Measurements from ENCODE around the gene PDIA4. TPM values are rescaled to one million over a fixed set of nuclear protein-coding genes. Genes with fewer than 3 reads are reported as not detected.
A peak's percentile ranks its signal among the peaks of the same experiment; 100 is the strongest.
"Not testable (repeated sequence)": the region's sequence is repeated elsewhere in the genome, so short reads cannot be mapped to it uniquely, and the experiment has no call there.

Gene PDIA4
- total and polyA plus RNA-seq, 4 donors = 24.4 to 86.0 (median 63.9) TPM

DNA sequence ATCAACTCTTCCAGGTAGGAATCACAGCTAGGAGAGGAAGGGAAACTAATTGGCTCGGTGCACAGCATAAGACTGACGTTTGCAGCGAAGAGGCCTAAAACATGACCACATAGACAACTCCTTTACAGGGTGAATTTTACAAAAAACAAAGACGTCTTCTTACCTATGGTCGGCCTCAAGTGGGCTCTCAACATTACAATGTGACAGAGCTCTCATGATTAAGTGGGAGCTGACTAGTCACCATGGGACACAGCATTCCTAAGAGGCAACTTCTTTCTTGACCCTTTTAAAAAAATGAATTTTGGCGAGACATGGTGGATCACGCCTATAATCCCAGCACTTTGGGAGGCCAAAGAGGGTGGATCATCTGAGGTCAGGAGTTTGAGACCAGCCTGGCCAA is 4.6 kb downstream of the PDIA4 start:
- no peaks in the 10 kb centered on the region for H3K27me3 ChIP-seq (ENCODE audit: control insufficient read depth in 1 of 2, insufficient read depth in 2 of 2, low read length in 1 of 2)
- H3K4me3 ChIP-seq (ENCODE audit: low read length in 2 of 2) = no peak overlapping the region
- no peaks in the 10 kb centered on the region for H3K36me3 ChIP-seq (ENCODE audit: control insufficient read depth in 1 of 2, insufficient read depth in 2 of 2, low read length in 1 of 2)
- 81 to 89% methylated on average over 7 of the region's 7 CpGs for WGBS, 2 donors
- no peaks in the 10 kb centered on the region for H3K4me1 ChIP-seq (ENCODE audit: control insufficient read depth in 1 of 2, insufficient read depth in 2 of 2, low read length in 2 of 2)
- no peaks in the 10 kb centered on the region for H3K9me3 ChIP-seq (ENCODE audit: control insufficient read depth, low read length)
- ATAC-seq (ENCODE audit: low FRiP score) (no peak), DNase-seq (no peak)
- no peak overlapping the region for H3K27ac ChIP-seq (ENCODE audit: low read depth in 1 of 2, low read length in 2 of 2)
- intact Hi-C loops (cut with DNase I) = no loop called here

DNA sequence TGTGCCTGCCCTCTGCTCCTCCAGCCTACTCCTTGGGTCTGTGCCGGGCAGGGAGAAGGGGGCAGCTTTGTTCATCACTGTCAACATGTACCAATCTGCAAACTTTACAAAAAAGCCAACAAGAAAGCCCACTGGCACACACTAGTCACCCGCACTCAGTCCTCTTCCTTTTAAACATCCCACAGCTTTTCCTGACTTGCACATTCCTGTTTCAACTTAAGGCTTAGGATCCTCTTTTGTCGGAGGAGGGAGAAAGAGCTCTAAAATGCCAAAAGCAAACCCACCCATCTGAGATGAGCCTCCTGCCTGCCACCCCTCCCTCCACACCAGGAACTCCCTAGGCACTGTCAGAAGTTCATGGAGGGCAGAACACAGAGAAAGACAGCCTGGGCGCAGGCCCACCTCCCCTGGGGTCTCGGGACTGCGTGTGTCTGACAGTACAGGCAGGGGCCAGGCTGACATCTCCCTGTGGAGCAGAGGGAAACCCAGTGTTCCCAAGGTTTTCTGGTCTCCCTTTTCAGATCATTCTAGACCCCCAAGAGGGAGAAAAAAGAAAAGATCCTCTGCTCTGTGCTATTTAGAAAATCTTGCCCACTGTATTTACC is 5.4 kb downstream of the PDIA4 start:
- H3K4me3 ChIP-seq (ENCODE audit: low read length in 2 of 2) = no peak overlapping the region
- H3K27me3 ChIP-seq (ENCODE audit: control insufficient read depth in 1 of 2, insufficient read depth in 2 of 2, low read length in 1 of 2) = no peaks in the 10 kb centered on the region
- intact Hi-C loops (cut with DNase I) = no loop called here
- ATAC-seq (ENCODE audit: low FRiP score) (no peak), DNase-seq (no peak)
- H3K9me3 ChIP-seq (ENCODE audit: control insufficient read depth, low read length) = no peaks in the 10 kb centered on the region
- WGBS, 2 donors = 77 to 78% methylated on average over 6 of the region's 6 CpGs
- H3K4me1 ChIP-seq (ENCODE audit: control insufficient read depth in 1 of 2, insufficient read depth in 2 of 2, low read length in 2 of 2) = no peaks in the 10 kb centered on the region
- no peaks in the 10 kb centered on the region for H3K36me3 ChIP-seq (ENCODE audit: control insufficient read depth in 1 of 2, insufficient read depth in 2 of 2, low read length in 1 of 2)
- no peak overlapping the region for H3K27ac ChIP-seq (ENCODE audit: low read depth in 1 of 2, low read length in 2 of 2)

DNA sequence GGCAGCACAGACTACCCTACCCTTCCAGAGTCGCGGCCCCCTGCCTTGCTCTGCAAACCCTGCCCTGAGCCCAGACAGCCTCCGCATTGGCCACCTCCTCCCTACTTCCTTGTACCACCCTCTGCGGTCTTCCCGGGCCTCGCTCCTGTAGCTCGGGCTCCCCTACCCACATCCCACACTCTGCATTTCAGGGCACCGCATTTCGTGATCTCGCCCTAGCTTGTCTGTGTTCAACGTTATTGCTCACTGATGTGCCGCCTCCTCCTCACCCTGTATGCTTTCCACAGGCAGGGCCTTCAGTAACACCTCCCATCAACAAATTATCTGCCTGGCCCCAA is 6.6 kb downstream of the PDIA4 start:
- H3K27ac ChIP-seq (ENCODE audit: low read depth in 1 of 2, low read length in 2 of 2) = no peak overlapping the region
- intact Hi-C loops (cut with DNase I) = no loop called here
- WGBS, 2 donors = 89 to 90% methylated on average over 12 of the region's 12 CpGs
- H3K4me3 ChIP-seq (ENCODE audit: low read length in 2 of 2) = no peak overlapping the region
- H3K4me1 ChIP-seq (ENCODE audit: control insufficient read depth in 1 of 2, insufficient read depth in 2 of 2, low read length in 2 of 2) = no peaks in the 10 kb centered on the region
- H3K36me3 ChIP-seq (ENCODE audit: control insufficient read depth in 1 of 2, insufficient read depth in 2 of 2, low read length in 1 of 2) = peaks cover 0 to 2% of the 10 kb centered on the region in 2 donors
- H3K9me3 ChIP-seq (ENCODE audit: control insufficient read depth, low read length) = no peaks in the 10 kb centered on the region
- DNase-seq (no peak), ATAC-seq (ENCODE audit: low FRiP score) (no peak)
- no peaks in the 10 kb centered on the region for H3K27me3 ChIP-seq (ENCODE audit: control insufficient read depth in 1 of 2, insufficient read depth in 2 of 2, low read length in 1 of 2)

DNA sequence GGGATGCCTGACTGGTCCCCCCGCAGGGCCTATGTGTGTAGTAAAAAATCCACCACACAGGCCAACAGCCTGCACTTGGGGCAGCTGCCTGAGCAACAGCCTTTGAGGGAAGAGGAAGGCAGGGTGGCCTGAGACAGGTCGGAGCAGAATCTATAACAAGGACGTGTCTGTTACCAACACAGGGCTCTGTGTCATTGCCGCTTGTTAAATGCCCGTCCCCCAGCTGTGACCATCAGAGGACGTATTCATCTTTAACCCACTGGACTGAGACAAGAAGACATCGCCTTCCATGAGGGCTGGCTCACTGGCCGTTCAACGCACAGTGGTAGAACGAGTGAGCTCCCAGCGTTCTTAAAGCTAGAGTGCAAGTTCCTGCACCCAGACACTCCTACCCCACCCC is 7.8 kb downstream of the PDIA4 start:
- 84 to 86% methylated on average over 11 of the region's 11 CpGs for WGBS, 2 donors
- no peaks in the 10 kb centered on the region for H3K9me3 ChIP-seq (ENCODE audit: control insufficient read depth, low read length)
- DNase-seq = peak in 1 of 2 donors; percentile 9
- intact Hi-C loops (cut with DNase I) = no loop called here
- no peak overlapping the region for H3K27ac ChIP-seq (ENCODE audit: low read depth in 1 of 2, low read length in 2 of 2)
- no peak for ATAC-seq (ENCODE audit: low FRiP score)
- no peak overlapping the region for H3K4me3 ChIP-seq (ENCODE audit: low read length in 2 of 2)
- peaks cover 0 to 2% of the 10 kb centered on the region in 2 donors for H3K36me3 ChIP-seq (ENCODE audit: control insufficient read depth in 1 of 2, insufficient read depth in 2 of 2, low read length in 1 of 2)
- H3K27me3 ChIP-seq (ENCODE audit: control insufficient read depth in 1 of 2, insufficient read depth in 2 of 2, low read length in 1 of 2) = no peaks in the 10 kb centered on the region
- no peaks in the 10 kb centered on the region for H3K4me1 ChIP-seq (ENCODE audit: control insufficient read depth in 1 of 2, insufficient read depth in 2 of 2, low read length in 2 of 2)

DNA sequence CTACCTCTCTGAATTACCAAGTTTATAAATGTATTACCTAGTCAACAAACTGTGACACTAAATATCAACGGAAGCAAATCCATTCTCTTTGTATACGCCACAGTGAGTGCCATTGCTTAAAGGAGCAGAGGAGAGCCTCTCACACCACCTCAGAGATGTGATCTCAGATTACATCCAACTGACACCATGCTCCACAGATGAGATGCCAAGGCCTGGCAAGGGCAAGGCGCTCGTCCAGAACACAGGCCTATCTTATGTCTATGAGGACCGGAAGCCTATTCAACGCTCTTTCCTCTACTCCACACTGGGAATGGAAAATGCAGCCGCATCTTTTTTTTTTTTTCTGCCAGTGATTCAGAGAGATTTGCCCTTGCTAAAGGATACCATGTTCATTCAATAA is 11.4 kb downstream of the PDIA4 start:
- DNase-seq (no peak), ATAC-seq (ENCODE audit: low FRiP score) (no peak)
- 80 to 81% methylated on average over 7 of the region's 7 CpGs for WGBS, 2 donors
- intact Hi-C loops (cut with DNase I) = no loop called here
- H3K27me3 ChIP-seq (ENCODE audit: control insufficient read depth in 1 of 2, insufficient read depth in 2 of 2, low read length in 1 of 2) = no peaks in the 10 kb centered on the region
- H3K4me3 ChIP-seq (ENCODE audit: low read length in 2 of 2) = no peak overlapping the region
- no peaks in the 10 kb centered on the region for H3K4me1 ChIP-seq (ENCODE audit: control insufficient read depth in 1 of 2, insufficient read depth in 2 of 2, low read length in 2 of 2)
- peaks cover 0 to 10% of the 10 kb centered on the region in 2 donors for H3K36me3 ChIP-seq (ENCODE audit: control insufficient read depth in 1 of 2, insufficient read depth in 2 of 2, low read length in 1 of 2)
- no peak overlapping the region for H3K27ac ChIP-seq (ENCODE audit: low read depth in 1 of 2, low read length in 2 of 2)
- H3K9me3 ChIP-seq (ENCODE audit: control insufficient read depth, low read length) = no peaks in the 10 kb centered on the region

DNA sequence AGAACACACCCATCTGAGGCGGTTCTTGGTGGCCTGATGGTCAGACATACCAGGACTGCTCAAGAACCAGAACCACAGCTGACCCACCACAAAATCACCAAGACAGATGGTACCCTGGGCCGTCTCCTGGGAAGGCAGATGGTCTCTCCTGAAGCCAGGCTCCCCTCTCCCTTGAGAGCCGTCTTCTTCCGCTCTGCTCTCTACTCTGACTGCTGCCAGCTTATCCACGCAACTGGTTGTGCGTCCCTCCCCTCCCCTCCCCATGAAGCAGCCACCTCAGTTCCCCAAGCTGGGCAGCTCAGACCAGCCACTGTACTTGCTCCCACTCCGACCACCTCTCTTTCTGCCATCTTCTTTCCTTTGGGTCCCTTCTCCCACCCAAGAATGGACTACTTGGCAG is 14.0 kb downstream of the PDIA4 start:
- H3K36me3 ChIP-seq (ENCODE audit: control insufficient read depth in 1 of 2, insufficient read depth in 2 of 2, low read length in 1 of 2) = peaks cover 0 to 10% of the 10 kb centered on the region in 2 donors
- H3K9me3 ChIP-seq (ENCODE audit: control insufficient read depth, low read length) = no peaks in the 10 kb centered on the region
- intact Hi-C loops (cut with DNase I) = no loop called here
- DNase-seq = no peak
- H3K27me3 ChIP-seq (ENCODE audit: control insufficient read depth in 1 of 2, insufficient read depth in 2 of 2, low read length in 1 of 2) = no peaks in the 10 kb centered on the region
- H3K4me3 ChIP-seq (ENCODE audit: low read length in 2 of 2) = no peak overlapping the region
- no peak overlapping the region for H3K27ac ChIP-seq (ENCODE audit: low read depth in 1 of 2, low read length in 2 of 2)
- no peak for ATAC-seq (ENCODE audit: low FRiP score)
- H3K4me1 ChIP-seq (ENCODE audit: control insufficient read depth in 1 of 2, insufficient read depth in 2 of 2, low read length in 2 of 2) = no peaks in the 10 kb centered on the region
- WGBS, 2 donors = 92 to 98% methylated on average over 5 to 7 of the region's 7 CpGs

DNA sequence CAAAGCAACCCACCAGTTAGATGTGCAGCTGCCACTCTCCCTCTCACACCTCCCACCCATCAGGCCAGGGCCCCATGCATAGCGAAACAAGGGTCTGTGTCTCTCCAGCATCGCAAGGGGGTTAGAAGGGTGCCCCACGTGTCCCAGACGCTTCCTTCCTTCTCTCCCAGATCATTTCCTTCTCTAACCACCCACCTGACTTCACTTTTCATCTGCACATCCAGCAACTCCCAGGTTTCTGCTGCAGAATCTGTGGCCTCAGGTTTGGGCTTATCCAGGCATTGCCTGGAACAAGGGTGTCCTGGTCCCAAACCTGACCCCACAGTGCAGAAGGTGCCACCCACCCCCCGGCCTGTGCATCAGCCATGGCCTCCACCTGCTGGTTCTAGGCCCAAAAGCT is 14.4 kb downstream of the PDIA4 start:
- intact Hi-C loops (cut with DNase I) = no loop called here
- Histone ChIP-seq H3K9me3 (ENCODE audit: control insufficient read depth, low read length) (no peaks in the 10 kb centered on the region), H3K27ac (ENCODE audit: low read depth in 1 of 2, low read length in 2 of 2) (no peak overlapping the region), H3K27me3 (ENCODE audit: control insufficient read depth in 1 of 2, insufficient read depth in 2 of 2, low read length in 1 of 2) (no peaks in the 10 kb centered on the region), H3K4me3 (ENCODE audit: low read length in 2 of 2) (no peak overlapping the region), H3K4me1 (ENCODE audit: control insufficient read depth in 1 of 2, insufficient read depth in 2 of 2, low read length in 2 of 2) (no peaks in the 10 kb centered on the region), H3K36me3 (ENCODE audit: control insufficient read depth in 1 of 2, insufficient read depth in 2 of 2, low read length in 1 of 2) (peaks cover 0 to 10% of the 10 kb centered on the region in 2 donors)
- DNase-seq (peak in 1 of 2 donors; percentile 52), ATAC-seq (ENCODE audit: low FRiP score) (no peak)
- 86 to 92% methylated on average over 5 of the region's 5 CpGs for WGBS, 2 donors

DNA sequence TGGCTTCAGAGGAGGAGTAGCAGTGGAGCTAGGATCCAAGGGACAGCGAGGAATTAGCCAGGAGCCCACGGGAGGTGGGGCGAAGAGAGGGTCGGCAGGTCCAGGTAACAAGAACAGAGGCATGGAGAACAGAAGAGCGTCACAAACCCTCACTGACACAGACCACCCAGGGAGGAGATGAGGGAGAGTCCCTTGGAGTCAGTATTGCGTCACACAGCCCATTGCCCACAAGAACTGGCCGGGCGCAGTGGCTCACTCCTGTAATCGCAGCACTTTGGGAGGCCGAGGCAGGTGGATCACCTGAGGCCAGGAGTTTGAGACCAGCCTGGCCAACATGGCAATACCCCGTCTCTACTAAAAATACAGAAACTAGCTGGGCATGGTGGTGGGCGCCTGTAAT is 15.6 kb downstream of the PDIA4 start:
- 88 to 94% methylated on average over 11 to 12 of the region's 12 CpGs for WGBS, 2 donors
- peaks cover 0 to 10% of the 10 kb centered on the region in 2 donors for H3K36me3 ChIP-seq (ENCODE audit: control insufficient read depth in 1 of 2, insufficient read depth in 2 of 2, low read length in 1 of 2)
- H3K4me3 ChIP-seq (ENCODE audit: low read length in 2 of 2); ATAC-seq (ENCODE audit: low FRiP score); H3K27me3 ChIP-seq (ENCODE audit: control insufficient read depth in 1 of 2, insufficient read depth in 2 of 2, low read length in 1 of 2); intact Hi-C loops (cut with DNase I); H3K4me1 ChIP-seq (ENCODE audit: control insufficient read depth in 1 of 2, insufficient read depth in 2 of 2, low read length in 2 of 2); H3K27ac ChIP-seq (ENCODE audit: low read depth in 1 of 2, low read length in 2 of 2); H3K9me3 ChIP-seq (ENCODE audit: control insufficient read depth, low read length): not testable (repeated sequence)
- peak in 1 of 2 donors; percentile 11 for DNase-seq

DNA sequence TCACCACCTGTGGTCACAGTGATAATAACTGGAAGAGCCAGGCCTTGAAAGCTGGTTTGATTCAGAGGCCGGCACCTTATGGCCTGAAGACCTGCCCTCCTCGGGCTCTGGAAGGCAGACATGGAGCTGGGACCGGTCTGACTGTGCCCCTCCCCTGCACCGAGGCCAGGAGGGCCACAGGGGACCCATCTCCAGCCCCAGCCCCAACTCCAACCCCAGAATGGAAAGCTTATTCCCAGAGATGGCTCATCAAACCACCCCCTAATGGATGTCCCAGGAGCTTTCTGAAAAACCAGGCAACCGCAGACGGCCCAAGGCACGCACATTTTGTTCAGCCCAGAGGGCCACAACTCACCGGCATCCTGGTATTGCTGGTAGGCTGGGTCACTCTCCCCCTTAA is 16.8 kb downstream of the PDIA4 start:
- Histone ChIP-seq H3K4me3 (ENCODE audit: low read length in 2 of 2) (no peak overlapping the region), H3K27me3 (ENCODE audit: control insufficient read depth in 1 of 2, insufficient read depth in 2 of 2, low read length in 1 of 2) (no peaks in the 10 kb centered on the region), H3K4me1 (ENCODE audit: control insufficient read depth in 1 of 2, insufficient read depth in 2 of 2, low read length in 2 of 2) (no peaks in the 10 kb centered on the region), H3K9me3 (ENCODE audit: control insufficient read depth, low read length) (no peaks in the 10 kb centered on the region), H3K36me3 (ENCODE audit: control insufficient read depth in 1 of 2, insufficient read depth in 2 of 2, low read length in 1 of 2) (peaks cover 0 to 8% of the 10 kb centered on the region in 2 donors), H3K27ac (ENCODE audit: low read depth in 1 of 2, low read length in 2 of 2) (no peak overlapping the region)
- peak in 1 of 2 donors; percentile 50 for DNase-seq
- 91 to 93% methylated on average over 8 of the region's 8 CpGs for WGBS, 2 donors
- intact Hi-C loops (cut with DNase I) = no loop called here
- no peak for ATAC-seq (ENCODE audit: low FRiP score)

Data from aorta (tissue), 5 donors.